ENCODE results near the gene ZNF516. TPM values are rescaled to one million over a fixed set of nuclear protein-coding genes. Genes with fewer than 3 reads are reported as not detected.

The ZNF516 gene
- total RNA-seq, 3 donors from 2014 or later (not counting 1 experiment from before 2014, with no cell fraction given) = 49.1 to 60.0 (median 52.4) TPM

DNA sequence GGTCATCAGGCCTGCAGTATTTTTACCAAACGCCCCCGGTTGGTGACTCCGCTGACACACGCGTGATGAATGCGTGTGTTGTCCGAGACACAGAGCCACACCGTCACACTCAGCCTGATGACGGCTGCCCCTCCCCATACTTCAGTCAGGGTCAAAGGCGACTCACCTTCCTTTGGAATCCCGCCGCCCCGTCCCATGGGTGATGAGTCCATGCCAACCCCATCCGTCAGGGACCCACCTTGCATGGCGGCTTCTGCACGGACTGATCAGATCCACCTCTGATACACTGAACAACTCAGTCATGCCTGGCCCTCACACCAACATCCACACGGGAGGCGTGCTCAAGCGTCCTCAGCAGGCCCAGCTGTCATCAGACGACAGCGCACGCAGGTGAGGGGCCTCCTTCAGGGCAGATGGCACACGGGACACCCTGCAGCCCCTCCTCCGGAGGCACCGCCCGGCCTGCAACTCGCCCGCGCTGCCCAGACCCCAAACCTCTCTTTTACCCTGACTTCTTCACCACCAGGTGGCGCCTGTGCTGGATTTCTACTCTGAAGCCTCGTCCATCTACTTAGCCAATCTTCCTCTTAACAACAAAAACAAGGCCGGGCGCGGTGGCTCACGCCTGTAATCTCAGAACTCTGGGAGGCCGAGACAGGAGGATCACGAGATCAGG lies 89.2 kb downstream of the ZNF516 start:
- Mint-ChIP-seq H3K27me3 (ENCODE audit: low read depth in 2 of 2) (no peaks in the 10 kb centered on the region), H3K27ac (no peak overlapping the region), H3K9me3 (no peaks in the 10 kb centered on the region), H3K4me3 (no peak overlapping the region), H3K4me1 (peaks cover 60 to 75% of the 10 kb centered on the region in 2 donors), H3K36me3 (no peaks in the 10 kb centered on the region)
- Histone ChIP-seq H3K27ac (ENCODE audit: low read length) (no peak overlapping the region), H3K36me3 (ENCODE audit: control insufficient read depth, insufficient read depth, low read length) (no peaks in the 10 kb centered on the region), H3K9me3 (ENCODE audit: control insufficient read depth, insufficient read depth, low read length) (no peaks in the 10 kb centered on the region), H3K4me3 (ENCODE audit: low read length) (no peak overlapping the region), H3K4me1 (ENCODE audit: control insufficient read depth, insufficient read depth, low read length) (peaks cover 8% of the 10 kb centered on the region), H3K27me3 (ENCODE audit: control insufficient read depth, insufficient read depth, low read length) (no peaks in the 10 kb centered on the region)
- 85% methylated on average over 37 of the region's 37 CpGs for WGBS (ENCODE audit: insufficient coverage)
- intact Hi-C loops (cut with micrococcal nuclease) = no loop called here
- ATAC-seq = peak; percentile 43 to 52 (median 49)
- peak in 1 of 2 donors; percentile 23 for DNase-seq
- peak; percentile 24 for TF ChIP-seq CTCF (IDR thresholded peaks at IDR 0.05)

GRCh38 chr18:76405280-76405679 lies 89.8 kb downstream of the ZNF516 start:
- Histone ChIP-seq H3K4me1 (ENCODE audit: control insufficient read depth, insufficient read depth, low read length) (peaks cover 8% of the 10 kb centered on the region), H3K9me3 (ENCODE audit: control insufficient read depth, insufficient read depth, low read length) (no peaks in the 10 kb centered on the region), H3K36me3 (ENCODE audit: control insufficient read depth, insufficient read depth, low read length) (no peaks in the 10 kb centered on the region), H3K4me3 (ENCODE audit: low read length) (no peak overlapping the region), H3K27me3 (ENCODE audit: control insufficient read depth, insufficient read depth, low read length) (no peaks in the 10 kb centered on the region), H3K27ac (ENCODE audit: low read length) (no peak overlapping the region)
- Mint-ChIP-seq H3K27ac (no peak overlapping the region), H3K36me3 (no peaks in the 10 kb centered on the region), H3K4me1 (peaks cover 54 to 70% of the 10 kb centered on the region in 2 donors), H3K27me3 (ENCODE audit: low read depth in 2 of 2) (no peaks in the 10 kb centered on the region), H3K4me3 (no peak overlapping the region), H3K9me3 (no peaks in the 10 kb centered on the region)
- 90% methylated on average over 17 of the region's 17 CpGs for WGBS (ENCODE audit: insufficient coverage)
- no peak for TF ChIP-seq CTCF (IDR thresholded peaks at IDR 0.05)
- intact Hi-C loops (cut with micrococcal nuclease) = no loop called here
- no peak for ATAC-seq
- DNase-seq = no peak

- H3K4me1 ChIP-seq (ENCODE audit: control insufficient read depth, insufficient read depth, low read length) = peaks cover 8% of the 10 kb centered on the region
- DNase-seq (no peak), ATAC-seq (no peak)
- H3K4me3 ChIP-seq (ENCODE audit: low read length) = no peak overlapping the region
- 95% methylated on average over 8 of the region's 8 CpGs for WGBS (ENCODE audit: insufficient coverage)
- intact Hi-C loops (cut with micrococcal nuclease) = no loop called here
- H3K27ac ChIP-seq (ENCODE audit: low read length) = no peak overlapping the region
- no peaks in the 10 kb centered on the region for H3K36me3 ChIP-seq (ENCODE audit: control insufficient read depth, insufficient read depth, low read length)
- Mint-ChIP-seq H3K4me3 (no peak overlapping the region), H3K9me3 (no peaks in the 10 kb centered on the region), H3K4me1 (peaks cover 52 to 69% of the 10 kb centered on the region in 2 donors), H3K36me3 (no peaks in the 10 kb centered on the region), H3K27ac (no peak overlapping the region), H3K27me3 (ENCODE audit: low read depth in 2 of 2) (no peaks in the 10 kb centered on the region)
- TF ChIP-seq CTCF (IDR thresholded peaks at IDR 0.05) = no peak
- H3K27me3 ChIP-seq (ENCODE audit: control insufficient read depth, insufficient read depth, low read length) = no peaks in the 10 kb centered on the region
- no peaks in the 10 kb centered on the region for H3K9me3 ChIP-seq (ENCODE audit: control insufficient read depth, insufficient read depth, low read length)
Measured at GRCh38 chr18:76404345-76404831, 90.7 kb downstream of the ZNF516 start.
